Smooth muscle cell (in vitro differentiated cells): Measurements from ENCODE around the gene WWTR1. TPM values are rescaled to one million over a fixed set of nuclear protein-coding genes. Genes with fewer than 3 reads are reported as not detected.

Experiments used
- DNase-seq: peaks from one replicate; lab custom pipeline; 2025; ENCODE audit not compliant: unreplicated experiment; lab: John Stamatoyannopoulos, UW
- H2AFZ ChIP-seq: fragments of 200-600 bp; sonication (generic); 2 replicates; pipeline ENCODE4 v1.6.0; 2016; ENCODE audit warnings: antibody characterized with exemption, low read depth, mild to moderate bottlenecking
- H3F3A ChIP-seq: fragments of 200-600 bp; sonication (generic); 2 replicates; pipeline ENCODE4 v1.6.0; 2017; ENCODE audit warnings: antibody characterized with exemption, low read depth
- H3K27ac ChIP-seq: fragments of 200-600 bp; sonication (generic); 2 replicates; pipeline ENCODE4 v1.5.1; 2016; ENCODE audit warnings: low read depth, mild to moderate bottlenecking
- H3K27me3 ChIP-seq: fragments of 200-600 bp; sonication (generic); 2 replicates; pipeline ENCODE4 v1.6.1; 2016; ENCODE audit warnings: low read depth, mild to moderate bottlenecking
- H3K36me3 ChIP-seq: fragments of 200-600 bp; sonication (generic); 2 replicates; pipeline ENCODE4 v1.5.1; 2016; ENCODE audit warnings: low read depth
- H3K4me1 ChIP-seq: fragments of 200-600 bp; sonication (generic); 2 replicates; pipeline ENCODE4 v1.5.1; 2016; ENCODE audit warnings: low read depth
- H3K4me2 ChIP-seq: fragments of 200-600 bp; sonication (generic); 2 replicates; pipeline ENCODE4 v1.6.0; 2016; ENCODE audit warnings: mild to moderate bottlenecking
- H3K4me3 ChIP-seq: fragments of 200-600 bp; sonication (generic); 2 replicates; pipeline ENCODE4 v1.5.1; 2016; ENCODE audit warnings: mild to moderate bottlenecking
- H3K79me2 ChIP-seq: fragments of 200-600 bp; sonication (generic); 2 replicates; pipeline ENCODE4 v1.6.0; 2016; ENCODE audit warnings: low read depth, mild to moderate bottlenecking
- H3K9ac ChIP-seq: fragments of 200-600 bp; sonication (generic); 2 replicates; pipeline ENCODE4 v1.6.0; 2016; ENCODE audit warnings: low read depth
- H3K9me3 ChIP-seq: fragments of 200-600 bp; sonication (generic); replicated peaks from 2 replicates; pipeline ENCODE4 v1.5.1; 2016; ENCODE audit warnings: low read depth
- H4K20me1 ChIP-seq: fragments of 200-600 bp; sonication (generic); 2 replicates; pipeline ENCODE4 v1.6.0; 2016; ENCODE audit warnings: low read depth
- WGBS: methylation state at CpG from one replicate; pipeline ENCODE4 v1.1.7; 2016; ENCODE audit warnings: low lambda C conversion rate; 5-methylcytosine and 5-hydroxymethylcytosine counted together
- polyA plus RNA-seq: library from polyadenylated mRNA; unstranded; fragments of >200 nt; fragmentation: Nextera tagmentation; extraction: Ambion mirVana; gene quantifications from 2 replicates; pipeline ENCODE4 v1.2.1, GENCODE V29; 2016
- total RNA-seq: library from RNA; depleted of rRNA; stranded (reverse); fragments of >200 nt; gene quantifications from 2 replicates; pipeline ENCODE4 v1.2.3, GENCODE V29; 2014
- TF ChIP-seq, protein P1 (sequence below): fragments of 200-600 bp; sonication (generic); IDR thresholded peaks from 2 replicates; pipeline ENCODE4 v1.5.1; 2017; ENCODE audit warnings: borderline replicate concordance, mild to moderate bottlenecking, antibody characterized with exemption; ENCODE audit not compliant: insufficient read depth, poor library complexity, severe bottlenecking

WWTR1 gene
- total and polyA plus RNA-seq, 2 experiments from 2014 or later = 38.4 to 55.6 TPM

DNA sequence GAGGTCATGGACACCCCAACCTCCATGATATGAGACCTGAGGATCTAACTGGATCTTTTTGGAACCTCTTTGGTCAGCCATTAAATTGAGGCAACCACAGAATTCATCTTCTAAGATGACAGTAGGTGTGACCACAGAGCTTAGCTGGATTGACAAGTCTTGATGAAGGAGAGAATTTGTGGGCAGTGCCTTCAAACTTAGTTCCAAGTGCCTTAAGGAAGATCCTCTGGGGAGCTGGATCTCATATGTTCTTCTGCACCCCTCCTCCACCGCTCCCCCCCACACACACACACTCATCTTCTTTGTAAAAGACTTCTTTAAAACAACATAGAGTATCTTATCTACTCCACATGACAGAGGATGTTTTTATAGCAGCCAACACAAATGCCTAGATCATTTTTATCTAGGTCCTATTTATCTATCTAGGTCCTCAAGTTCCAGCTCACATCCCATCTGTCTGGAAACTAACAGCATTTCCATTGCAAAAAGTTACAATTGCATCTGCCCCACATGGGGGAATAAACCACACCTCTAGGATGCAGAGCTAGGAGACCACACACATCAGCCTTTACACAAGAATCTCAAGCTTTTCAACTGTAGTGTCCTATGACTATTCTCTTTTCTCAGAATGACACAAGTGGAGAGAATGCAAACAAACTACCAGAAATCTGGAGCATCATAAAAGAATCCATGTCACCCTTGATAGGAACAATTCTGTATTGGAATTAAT, 37.4 kb downstream of the WWTR1 start:
- peak overlapping the region; percentile 96 for H3K27ac ChIP-seq
- peak overlapping the region; percentile 61 for H3K9ac ChIP-seq
- no peak overlapping the region for H3K4me3 ChIP-seq
- H2AFZ ChIP-seq = no peak overlapping the region
- TF ChIP-seq, protein P1, sequence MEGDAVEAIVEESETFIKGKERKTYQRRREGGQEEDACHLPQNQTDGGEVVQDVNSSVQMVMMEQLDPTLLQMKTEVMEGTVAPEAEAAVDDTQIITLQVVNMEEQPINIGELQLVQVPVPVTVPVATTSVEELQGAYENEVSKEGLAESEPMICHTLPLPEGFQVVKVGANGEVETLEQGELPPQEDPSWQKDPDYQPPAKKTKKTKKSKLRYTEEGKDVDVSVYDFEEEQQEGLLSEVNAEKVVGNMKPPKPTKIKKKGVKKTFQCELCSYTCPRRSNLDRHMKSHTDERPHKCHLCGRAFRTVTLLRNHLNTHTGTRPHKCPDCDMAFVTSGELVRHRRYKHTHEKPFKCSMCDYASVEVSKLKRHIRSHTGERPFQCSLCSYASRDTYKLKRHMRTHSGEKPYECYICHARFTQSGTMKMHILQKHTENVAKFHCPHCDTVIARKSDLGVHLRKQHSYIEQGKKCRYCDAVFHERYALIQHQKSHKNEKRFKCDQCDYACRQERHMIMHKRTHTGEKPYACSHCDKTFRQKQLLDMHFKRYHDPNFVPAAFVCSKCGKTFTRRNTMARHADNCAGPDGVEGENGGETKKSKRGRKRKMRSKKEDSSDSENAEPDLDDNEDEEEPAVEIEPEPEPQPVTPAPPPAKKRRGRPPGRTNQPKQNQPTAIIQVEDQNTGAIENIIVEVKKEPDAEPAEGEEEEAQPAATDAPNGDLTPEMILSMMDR = no peak
- H3K79me2 ChIP-seq = peaks cover 86% of the 10 kb centered on the region
- H3F3A ChIP-seq = peaks cover 27% of the 10 kb centered on the region
- H3K36me3 ChIP-seq = no peaks in the 10 kb centered on the region
- 44% methylated on average over 1 of the region's 1 CpG for WGBS
- peaks cover 99% of the 10 kb centered on the region for H4K20me1 ChIP-seq
- H3K4me1 ChIP-seq = peaks cover 6% of the 10 kb centered on the region
- H3K27me3 ChIP-seq = no peaks in the 10 kb centered on the region
- H3K4me2 ChIP-seq = peak overlapping the region; percentile 74
- no peaks in the 10 kb centered on the region for H3K9me3 ChIP-seq
- DNase-seq = no peak

DNA sequence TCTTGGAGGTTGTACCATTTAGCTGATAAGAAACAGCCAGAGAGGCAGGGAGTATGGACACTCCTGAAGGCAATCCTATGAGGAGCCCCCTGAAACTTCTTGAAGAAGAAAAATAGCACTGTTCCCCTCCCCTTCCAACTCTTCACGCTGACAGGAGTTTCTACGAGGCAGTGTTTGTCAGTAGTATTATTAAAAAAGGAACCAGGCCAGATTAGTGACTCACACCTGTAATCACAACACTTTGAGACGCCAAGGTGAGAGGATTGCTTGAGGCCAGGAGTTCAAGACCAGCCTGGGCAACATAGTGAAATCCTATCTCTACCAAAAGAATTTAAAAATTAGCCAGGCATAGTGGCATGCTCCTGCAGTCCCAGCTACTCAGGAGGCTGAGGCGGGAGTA, 38.7 kb downstream of the WWTR1 start:
- H4K20me1 ChIP-seq = peaks cover 92% of the 10 kb centered on the region
- WGBS = 66% methylated on average over 4 of the region's 4 CpGs
- peaks cover 6% of the 10 kb centered on the region for H3K4me1 ChIP-seq
- TF ChIP-seq, protein P1 = no peak
- no peaks in the 10 kb centered on the region for H3K9me3 ChIP-seq
- no peak overlapping the region for H3K4me3 ChIP-seq
- no peak overlapping the region for H3K4me2 ChIP-seq
- no peaks in the 10 kb centered on the region for H3K36me3 ChIP-seq
- peak overlapping the region; percentile 96 for H3K27ac ChIP-seq
- peaks cover 21% of the 10 kb centered on the region for H3F3A ChIP-seq
- no peak for DNase-seq
- H3K27me3 ChIP-seq = no peaks in the 10 kb centered on the region
- peaks cover 86% of the 10 kb centered on the region for H3K79me2 ChIP-seq
- H2AFZ ChIP-seq = no peak overlapping the region
- no peak overlapping the region for H3K9ac ChIP-seq

DNA sequence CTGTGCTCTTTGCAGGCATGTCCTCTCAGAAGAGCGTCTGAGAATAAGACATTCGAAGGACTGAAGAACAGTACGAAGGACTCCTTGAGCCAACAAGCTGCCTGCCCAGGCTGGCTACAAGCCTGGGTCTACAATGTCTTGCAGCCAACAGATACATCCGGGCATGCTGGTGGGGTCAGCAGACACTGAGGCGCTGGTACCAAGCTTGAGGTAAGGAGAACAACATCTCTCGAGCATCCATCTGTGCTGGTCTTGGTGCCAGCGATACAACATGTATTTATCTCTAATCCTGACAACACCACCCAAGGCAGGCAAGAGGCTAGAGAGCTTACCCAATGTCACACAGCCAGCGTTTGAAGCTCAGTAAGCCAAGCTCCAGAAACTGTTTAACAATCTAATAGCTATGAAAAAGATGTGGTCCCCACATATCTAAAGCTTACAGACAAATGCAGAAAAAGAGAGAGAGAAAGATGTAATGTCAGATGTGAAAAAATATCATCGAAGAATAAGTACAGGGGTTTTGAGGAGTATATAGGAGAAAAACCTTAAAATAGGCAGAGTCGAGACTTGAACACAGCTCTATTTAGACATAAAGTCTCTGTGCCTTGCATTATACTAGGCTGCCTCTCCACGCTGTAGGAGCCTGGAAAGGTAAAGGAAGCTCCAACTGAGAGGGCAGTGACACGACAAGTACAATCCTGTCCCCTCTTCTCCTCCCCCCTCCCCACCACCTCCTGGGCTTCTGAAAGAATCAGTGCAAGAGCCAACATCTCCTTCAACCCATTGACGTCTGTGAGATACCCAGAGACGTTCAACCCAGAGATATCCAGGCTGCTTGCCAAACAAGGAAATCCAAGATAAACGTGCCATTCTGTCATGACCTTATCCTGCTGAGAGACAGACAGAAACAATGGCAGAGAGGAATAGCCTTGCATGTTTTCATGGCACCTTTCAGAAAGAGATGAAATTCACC, 39.4 kb downstream of the WWTR1 start:
- Histone ChIP-seq H3K9me3 (no peaks in the 10 kb centered on the region), H3K4me1 (peaks cover 6% of the 10 kb centered on the region), H2AFZ (no peak overlapping the region), H3K9ac (no peak overlapping the region), H3K79me2 (peaks cover 86% of the 10 kb centered on the region), H3F3A (peaks cover 16% of the 10 kb centered on the region), H3K36me3 (no peaks in the 10 kb centered on the region), H3K27me3 (no peaks in the 10 kb centered on the region), H3K4me2 (peak overlapping the region; percentile 12), H4K20me1 (peaks cover 92% of the 10 kb centered on the region), H3K4me3 (no peak overlapping the region), H3K27ac (peak overlapping the region; percentile 96)
- DNase-seq = no peak
- 76% methylated on average over 15 of the region's 15 CpGs for WGBS
- TF ChIP-seq, protein P1 = no peak
